ENCODE measurements around the gene COMTD1.
"Not testable (repeated sequence)": the region's sequence is repeated elsewhere in the genome, so short reads cannot be mapped to it uniquely, and the experiment has no call there.

Gene COMTD1

GRCh38 chr10:75221492-75221891, 14.3 kb downstream of the COMTD1 start:
- not testable (repeated sequence) for ATAC-seq

- no peak for ATAC-seq
Measured at GRCh38 chr10:75220274-75220673, 15.5 kb downstream of the COMTD1 start.

- ATAC-seq: no peak
Measured at GRCh38 chr10:75212343-75212742, 23.4 kb downstream of the COMTD1 start.

GRCh38 chr10:75211007-75211691, 24.6 kb downstream of the COMTD1 start:
- peak; percentile 28 to 31 for ATAC-seq

- ATAC-seq: peak; percentile 83 to 84
Measured at GRCh38 chr10:75210282-75211006, 25.3 kb downstream of the COMTD1 start, which contains the start of gene VDAC2. Gene VDAC2 (plus strand): TSS chr10:75210796. CDS start chr10:75211159, 363 bp downstream.

- peak; percentile 66 to 70 for ATAC-seq
Measured at GRCh38 chr10:75209921-75210281, 25.9 kb downstream of the COMTD1 start.

- ATAC-seq: no peak
Measured at GRCh38 chr10:75209086-75209920, 26.5 kb downstream of the COMTD1 start.

- no peak for ATAC-seq
Measured at GRCh38 chr10:75208181-75208580, 27.6 kb downstream of the COMTD1 start.

GRCh38 chr10:75207857-75208144, 28.0 kb downstream of the COMTD1 start:
- ATAC-seq: no peak

GRCh38 chr10:75207079-75207856, 28.5 kb downstream of the COMTD1 start:
- no peak for ATAC-seq

GRCh38 chr10:75206638-75207037, 29.1 kb downstream of the COMTD1 start:
- ATAC-seq: not testable (repeated sequence)

- ATAC-seq: no peak
Measured at GRCh38 chr10:75205908-75206307, 29.8 kb downstream of the COMTD1 start.

- ATAC-seq: no peak
Measured at GRCh38 chr10:75203724-75204123, 32.0 kb downstream of the COMTD1 start.

- not testable (repeated sequence) for ATAC-seq
Measured at GRCh38 chr10:75203046-75203620, 32.6 kb downstream of the COMTD1 start.

GRCh38 chr10:75202321-75203045, 33.3 kb downstream of the COMTD1 start:
- no peak for ATAC-seq

GRCh38 chr10:75201793-75202307, 33.9 kb downstream of the COMTD1 start:
- no peak for ATAC-seq

- ATAC-seq: not testable (repeated sequence)
Measured at GRCh38 chr10:75199949-75200348, 35.8 kb downstream of the COMTD1 start.

GRCh38 chr10:75197906-75198305, 37.9 kb downstream of the COMTD1 start:
- no peak for ATAC-seq

- ATAC-seq: no peak
Measured at GRCh38 chr10:75197066-75197465, 38.7 kb downstream of the COMTD1 start.

GRCh38 chr10:75195035-75195763, 40.6 kb downstream of the COMTD1 start:
- no peak for ATAC-seq

- not testable (repeated sequence) for ATAC-seq
Measured at GRCh38 chr10:75194625-75195024, 41.1 kb downstream of the COMTD1 start.

All from activated CD4-positive, CD25-positive, alpha-beta regulatory T cell treated with anti-CD3 and anti-CD28 coated beads, Interleukin-2, amount 50 U/mL, for 24 hours (primary cell).